ENCODE data around the gene ABCC4. TPM values are rescaled to one million over a fixed set of nuclear protein-coding genes. Genes with fewer than 3 reads are reported as not detected.
"Not testable (repeated sequence)": the region's sequence is repeated elsewhere in the genome, so short reads cannot be mapped to it uniquely, and the experiment has no call there.

Gene ABCC4
- total RNA-seq, 1 donor, result 21.4 TPM

DNA sequence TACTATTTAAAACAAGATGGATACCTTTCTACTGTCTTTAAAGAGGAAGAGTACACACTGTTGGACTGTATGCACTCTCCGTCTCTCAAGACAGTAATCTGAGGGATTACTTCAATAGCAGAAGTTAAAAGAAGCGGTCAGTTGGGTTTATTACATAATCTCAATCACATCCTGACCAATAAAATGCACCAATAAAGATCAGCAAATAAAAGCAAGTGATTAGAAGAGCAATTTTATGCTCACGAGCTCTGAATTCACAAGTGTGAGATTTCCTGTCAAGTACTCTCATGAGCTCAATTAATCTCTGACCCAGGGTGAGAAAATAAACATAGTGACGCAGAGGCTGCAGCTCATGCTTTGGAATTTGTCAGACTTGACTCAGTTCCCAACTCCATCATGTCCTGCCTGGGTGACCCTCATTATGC, 12.2 kb downstream of the ABCC4 start:
- DNase-seq (ENCODE audit: low read depth), result no peak
- no peak overlapping the region for H3K4me3 ChIP-seq (ENCODE audit: low read depth, low read length)
- no peak for TF ChIP-seq CTCF (IDR thresholded peaks at IDR 0.05; ENCODE audit: insufficient read depth, low read length)

DNA sequence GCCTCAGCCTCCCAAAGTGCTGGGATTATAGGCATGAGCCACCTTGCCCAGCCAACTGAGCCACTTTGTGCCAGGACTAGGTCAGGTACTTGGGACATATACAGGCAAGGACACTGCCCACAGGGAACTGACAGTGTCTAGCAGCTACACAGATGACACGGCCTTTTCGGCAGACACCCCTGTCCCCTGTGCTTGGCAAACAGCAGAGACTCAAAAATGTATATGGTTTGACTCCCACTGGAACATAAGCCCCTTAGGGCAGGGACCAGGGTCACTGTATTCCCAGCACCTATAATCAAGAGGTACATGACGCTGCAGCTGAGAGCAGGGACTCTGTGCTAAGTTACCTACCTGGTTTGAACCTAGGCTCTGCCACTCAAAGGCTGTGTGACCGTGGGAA, 16.8 kb downstream of the ABCC4 start:
- no peak for DNase-seq (ENCODE audit: low read depth)
- no peak for TF ChIP-seq CTCF (IDR thresholded peaks at IDR 0.05; ENCODE audit: insufficient read depth, low read length)
- no peak overlapping the region for H3K4me3 ChIP-seq (ENCODE audit: low read depth, low read length)

GRCh38 chr13:95279016-95279415, 22.2 kb downstream of the ABCC4 start:
- TF ChIP-seq CTCF (IDR thresholded peaks at IDR 0.05; ENCODE audit: insufficient read depth, low read length), result no peak
- H3K4me3 ChIP-seq (ENCODE audit: low read depth, low read length), result no peak overlapping the region
- no peak for DNase-seq (ENCODE audit: low read depth)

DNA sequence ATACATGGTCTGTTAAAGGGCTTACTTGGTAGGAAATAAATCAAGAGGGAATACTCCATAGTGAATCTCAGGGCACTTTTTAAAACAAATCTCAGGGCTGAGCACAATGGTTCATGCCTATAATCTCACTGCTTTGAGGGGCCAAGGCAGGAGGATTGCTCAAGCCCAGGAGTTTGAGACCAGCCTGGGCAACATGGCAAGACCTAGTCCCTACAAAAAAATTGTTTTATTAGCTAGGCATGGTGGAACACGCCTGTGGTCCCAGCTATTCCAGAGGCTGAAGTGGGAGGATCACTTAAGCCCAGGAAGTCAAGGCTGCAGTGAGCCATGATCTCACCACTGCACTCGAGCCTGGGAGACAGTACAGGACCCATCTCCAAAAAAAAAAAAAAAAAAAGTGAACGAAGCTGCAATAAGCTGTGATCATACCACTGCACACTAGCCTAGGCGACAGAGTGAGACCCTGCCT, 25.2 kb downstream of the ABCC4 start:
- TF ChIP-seq CTCF (IDR thresholded peaks at IDR 0.05; ENCODE audit: insufficient read depth, low read length), result no peak
- no peak for DNase-seq (ENCODE audit: low read depth)
- H3K4me3 ChIP-seq (ENCODE audit: low read depth, low read length), result no peak overlapping the region

DNA sequence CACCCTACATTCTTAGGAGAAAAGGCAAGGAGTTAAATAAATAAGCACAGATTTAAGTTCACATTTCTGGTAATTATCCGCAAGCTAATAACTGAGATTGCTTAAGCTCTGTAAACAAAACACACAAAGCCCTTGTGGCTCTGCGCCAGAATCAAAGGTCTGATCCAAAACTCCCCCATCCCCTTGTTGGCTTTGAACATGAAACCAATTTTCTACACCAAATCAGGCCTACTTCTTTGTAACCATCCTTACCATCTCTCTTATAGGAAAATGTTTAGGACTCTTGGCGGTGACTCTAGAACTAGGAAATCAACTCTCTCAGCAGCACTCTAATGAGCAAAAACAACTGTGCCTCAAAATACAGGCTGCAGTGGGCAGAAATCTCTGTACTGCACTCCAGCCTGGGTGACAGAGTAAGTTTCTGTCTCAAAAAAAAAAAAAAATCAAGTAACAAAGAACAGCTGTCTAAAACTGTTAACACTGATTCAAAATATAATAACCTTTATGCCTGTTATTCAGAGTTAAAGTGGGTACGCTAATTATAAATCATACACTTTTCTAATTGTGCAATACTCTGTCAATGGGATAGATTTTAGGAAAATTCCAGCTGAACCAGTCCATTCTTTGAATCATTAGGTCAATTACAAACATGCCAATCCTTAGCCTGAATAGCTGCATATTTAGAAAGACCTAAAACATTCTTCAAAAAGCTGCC, 25.8 kb downstream of the ABCC4 start:
- TF ChIP-seq CTCF (IDR thresholded peaks at IDR 0.05; ENCODE audit: insufficient read depth, low read length), result no peak
- peak; percentile 52 for DNase-seq (ENCODE audit: low read depth)
- H3K4me3 ChIP-seq (ENCODE audit: low read depth, low read length), result no peak overlapping the region

DNA sequence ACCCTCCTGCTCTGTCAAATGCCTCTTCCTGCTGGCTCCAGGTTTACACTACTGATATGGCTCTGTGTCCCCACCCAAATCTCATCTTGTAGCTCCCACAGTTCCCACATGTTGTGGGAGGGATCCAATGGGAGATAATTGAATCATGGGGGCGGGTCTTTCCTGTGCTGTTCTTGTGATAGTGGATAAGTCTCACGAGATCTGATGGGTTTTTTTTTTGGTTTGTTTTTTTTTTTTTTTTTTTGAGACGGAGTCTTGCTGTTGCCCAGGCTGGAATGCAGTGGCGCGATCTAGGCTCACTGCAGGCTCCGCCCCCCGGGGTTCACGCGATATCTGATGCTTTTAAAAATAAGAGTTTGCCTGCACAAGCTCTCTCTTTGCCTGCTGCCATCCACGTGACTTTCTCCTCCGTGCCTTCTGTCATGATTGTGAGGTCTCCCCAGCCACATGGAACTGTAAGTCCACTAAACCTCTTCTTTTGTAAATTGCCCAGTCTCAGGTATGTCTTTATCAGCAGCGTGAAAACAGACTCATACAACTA, 27.6 kb downstream of the ABCC4 start:
- H3K4me3 ChIP-seq (ENCODE audit: low read depth, low read length); DNase-seq (ENCODE audit: low read depth): not testable (repeated sequence)

- not testable (repeated sequence) for DNase-seq (ENCODE audit: low read depth)
Measured at GRCh38 chr13:95272076-95272475, 29.2 kb downstream of the ABCC4 start.

GRCh38 chr13:95269756-95270155, 31.5 kb downstream of the ABCC4 start:
- TF ChIP-seq CTCF (IDR thresholded peaks at IDR 0.05; ENCODE audit: insufficient read depth, low read length), result no peak
- no peak for DNase-seq (ENCODE audit: low read depth)
- H3K4me3 ChIP-seq (ENCODE audit: low read depth, low read length), result no peak overlapping the region

More at GRCh38 chr13:95272076-95272475, 29.2 kb downstream of the ABCC4 start:
- H3K4me3 ChIP-seq (ENCODE audit: low read depth, low read length), result not testable (repeated sequence)

GRCh38 chr13:95268343-95269065, 32.7 kb downstream of the ABCC4 start:
- H3K4me3 ChIP-seq (ENCODE audit: low read depth, low read length); DNase-seq (ENCODE audit: low read depth): not testable (repeated sequence)

Measured in fibroblast of the aortic adventitia (primary cell).